ENCODE data around the gene OTUD7B. TPM values are rescaled to one million over a fixed set of nuclear protein-coding genes. Genes with fewer than 3 reads are reported as not detected.

Gene OTUD7B
- total and polyA plus RNA-seq, 10 of the 15 experiments (the other 5 are each of a cell fraction or from before 2014, with no cell fraction given), result 1.7 to 24.9 (median 6.6) TPM

GRCh38 chr1:149967646-149968045 is 42.9 kb downstream of the OTUD7B start:
- H3K79me2 ChIP-seq (ENCODE audit: control insufficient read depth, insufficient read depth, low read length), result no peaks in the 10 kb centered on the region
- no peak overlapping the region for H2AFZ ChIP-seq (ENCODE audit: control insufficient read depth, low read depth, low read length)
- no peak overlapping the region for H3K4me3 ChIP-seq
- H3K27me3 ChIP-seq (replicated peaks in 1 of 2; ENCODE audit: control insufficient read depth in 2 of 2, insufficient read depth in 2 of 2, low read length in 1 of 2), result no peaks in the 10 kb centered on the region
- H3K4me2 ChIP-seq (ENCODE audit: control insufficient read depth, insufficient read depth), result no peak overlapping the region
- no peaks in the 10 kb centered on the region for H3K9me3 ChIP-seq (replicated peaks; ENCODE audit: control insufficient read depth, insufficient read depth, low read length)
- H4K20me1 ChIP-seq (ENCODE audit: control insufficient read depth, insufficient read depth), result no peaks in the 10 kb centered on the region
- no peak overlapping the region for H3K27ac ChIP-seq (ENCODE audit: control insufficient read depth, insufficient read depth)
- ChIA-PET POLR2A (interaction anchor here (0.7 kb wide), 1 partner anchor 129 kb away, joined by 4 read pairs; no protein-coding TSS in a partner anchor), SMC1A (ENCODE audit: uncharacterized antibody, unreplicated experiment) (no interaction called here), RAD21 (ENCODE audit: unreplicated experiment) (no interaction called here), CTCF (interaction anchor here (0.5 to 1.4 kb wide), 2 partner anchors 8 to 82 kb away, joined by 3 read pairs; no protein-coding TSS in a partner anchor)
- no peak for FAIRE-seq
- no peak for ATAC-seq
- no peak overlapping the region for H3K9ac ChIP-seq (ENCODE audit: control insufficient read depth, insufficient read depth, low read length)
- no peak for DNase-seq (ENCODE audit: low read depth, low spot score)
- H3K36me3 ChIP-seq (ENCODE audit: control insufficient read depth in 2 of 2, insufficient read depth in 2 of 2, low read length in 1 of 2), result peaks cover 7 to 20% of the 10 kb centered on the region in 2 experiments
- no TSS peak for BruUV-seq (replicated peaks)
- intact Hi-C loops (cut with micrococcal nuclease; ENCODE audit: unreplicated experiment), result no loop called here
- in situ Hi-C loops (cut with MboI), result no loop called here
- no peaks in the 10 kb centered on the region for H3K4me1 ChIP-seq (ENCODE audit: control insufficient read depth, insufficient read depth, low read length)
- TF ChIP-seq PAX5 (IDR thresholded peaks at IDR 0.05; ENCODE audit: borderline replicate concordance, low read depth, low read length) (no peak), MYC (IDR thresholded peaks at IDR 0.05; ENCODE audit: insufficient read depth, insufficient read length, insufficient replicate concordance, low read length, severe bottlenecking) (no peak), TCF12 (IDR thresholded peaks at IDR 0.05; ENCODE audit: low read depth, low read length) (no peak), PML (IDR thresholded peaks at IDR 0.05; ENCODE audit: low read length) (no peak), WRNIP1 (IDR thresholded peaks at IDR 0.05; ENCODE audit: borderline replicate concordance, low read depth, low read length) (no peak), GABPA (IDR thresholded peaks at IDR 0.05; ENCODE audit: low read depth) (no peak), MTA3 (IDR thresholded peaks at IDR 0.05; ENCODE audit: borderline replicate concordance, low read length) (no peak)
- TF ChIP-seq, protein P1, sequence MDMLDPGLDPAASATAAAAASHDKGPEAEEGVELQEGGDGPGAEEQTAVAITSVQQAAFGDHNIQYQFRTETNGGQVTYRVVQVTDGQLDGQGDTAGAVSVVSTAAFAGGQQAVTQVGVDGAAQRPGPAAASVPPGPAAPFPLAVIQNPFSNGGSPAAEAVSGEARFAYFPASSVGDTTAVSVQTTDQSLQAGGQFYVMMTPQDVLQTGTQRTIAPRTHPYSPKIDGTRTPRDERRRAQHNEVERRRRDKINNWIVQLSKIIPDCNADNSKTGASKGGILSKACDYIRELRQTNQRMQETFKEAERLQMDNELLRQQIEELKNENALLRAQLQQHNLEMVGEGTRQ (IDR thresholded peaks at IDR 0.05; ENCODE audit: borderline replicate concordance, low read depth, low read length), result no peak
